Osteoblast (primary cell): ENCODE data around the gene PEX7. TPM values are rescaled to one million over a fixed set of nuclear protein-coding genes. Genes with fewer than 3 reads are reported as not detected.

Experiments
- DNase-seq: peaks from one replicate; pipeline ENCODE4 v3.0.0; 2011; ENCODE audit warnings: low spot score, mixed read lengths; ENCODE audit not compliant: insufficient read length; ENCODE audit errors: missing footprints
- H2AFZ ChIP-seq: 2 replicates; pipeline ENCODE4 v1.6.0; 2011; ENCODE audit warnings: mild to moderate bottlenecking, low read length
- H3K27ac ChIP-seq: 2 replicates; pipeline ENCODE4 v1.5.1; 2011; ENCODE audit warnings: mild to moderate bottlenecking, low read depth, low read length, moderate library complexity
- H3K27me3 ChIP-seq: 2 replicates; pipeline ENCODE4 v1.6.0; 2012; ENCODE audit warnings: mild to moderate bottlenecking, control low read depth, inconsistent platforms, low read length, moderate library complexity; ENCODE audit not compliant: insufficient read depth
- H3K36me3 ChIP-seq: 2 replicates; pipeline ENCODE4 v1.5.1; 2011; ENCODE audit warnings: mild to moderate bottlenecking, low read length, control low read depth, moderate library complexity; ENCODE audit not compliant: insufficient read depth
- H3K4me1 ChIP-seq: 2 replicates; pipeline ENCODE4 v1.5.1; 2011; ENCODE audit warnings: mild to moderate bottlenecking, low read length, control low read depth, moderate library complexity; ENCODE audit not compliant: insufficient read depth
- H3K4me2 ChIP-seq: 2 replicates; pipeline ENCODE4 v1.6.0; 2011; ENCODE audit warnings: mild to moderate bottlenecking, low read length; ENCODE audit not compliant: insufficient read depth
- H3K4me3 ChIP-seq: fragments of 200-600 bp; sonication (generic); 3 replicates; pipeline ENCODE4 v1.5.1; 2012; ENCODE audit warnings: mild to moderate bottlenecking, low read length, inconsistent platforms; ENCODE audit not compliant: insufficient read depth
- H3K79me2 ChIP-seq: 2 replicates; pipeline ENCODE4 v1.6.0; 2012; ENCODE audit warnings: mild to moderate bottlenecking, low read length, control low read depth, inconsistent platforms; ENCODE audit not compliant: insufficient read depth
- H3K9me3 ChIP-seq: 2 replicates; pipeline ENCODE4 v1.5.1; 2011; ENCODE audit warnings: low read depth, low read length, control low read depth
- H4K20me1 ChIP-seq: 2 replicates; pipeline ENCODE4 v1.6.0; 2012; ENCODE audit warnings: mild to moderate bottlenecking, low read length, control low read depth; ENCODE audit not compliant: insufficient read depth
- total RNA-seq: library from RNA; depleted of rRNA; stranded (reverse); fragments of >200 nt; gene quantifications from 2 replicates; pipeline ENCODE4 v1.2.3, GENCODE V29; 2012
- TF ChIP-seq, protein P1 (sequence below): IDR thresholded peaks from 2 replicates; pipeline ENCODE4 v1.5.1; 2011; ENCODE audit warnings: mild to moderate bottlenecking, low read depth, low read length, moderate library complexity; ENCODE audit errors: extremely low read depth

The PEX7 gene
- total RNA-seq, 1 donor, result 5.4 TPM

DNA sequence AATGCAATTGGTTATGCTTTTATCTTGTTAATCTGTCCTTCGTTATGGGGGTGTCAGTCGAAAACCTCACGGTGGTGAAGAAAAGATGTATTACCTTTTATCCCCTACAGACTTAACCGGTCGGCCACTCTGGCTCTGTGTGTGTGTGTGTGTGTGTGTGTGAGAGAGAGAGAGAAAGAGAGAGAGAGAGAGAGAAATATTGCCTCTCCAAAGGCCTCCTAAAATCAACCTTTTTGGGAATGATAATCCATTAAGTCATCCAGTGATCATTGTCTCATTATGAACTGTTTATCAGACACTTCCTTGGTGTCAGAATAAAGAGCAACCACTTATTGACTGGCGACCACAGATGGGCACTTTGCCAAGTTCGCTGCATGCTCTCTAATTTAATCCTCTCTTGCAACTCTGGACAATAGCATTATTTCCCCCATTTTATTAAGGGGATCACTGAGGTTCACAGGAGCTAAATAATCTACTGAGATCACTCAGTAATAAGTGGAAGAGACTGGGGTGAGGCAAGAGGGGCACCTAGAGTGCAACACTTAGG is 130.4 kb downstream of the PEX7 start:
- H3K36me3 ChIP-seq, result no peaks in the 10 kb centered on the region
- H3K9me3 ChIP-seq, result no peaks in the 10 kb centered on the region
- H2AFZ ChIP-seq, result no peak overlapping the region
- no peak overlapping the region for H3K4me2 ChIP-seq
- TF ChIP-seq, protein P1, sequence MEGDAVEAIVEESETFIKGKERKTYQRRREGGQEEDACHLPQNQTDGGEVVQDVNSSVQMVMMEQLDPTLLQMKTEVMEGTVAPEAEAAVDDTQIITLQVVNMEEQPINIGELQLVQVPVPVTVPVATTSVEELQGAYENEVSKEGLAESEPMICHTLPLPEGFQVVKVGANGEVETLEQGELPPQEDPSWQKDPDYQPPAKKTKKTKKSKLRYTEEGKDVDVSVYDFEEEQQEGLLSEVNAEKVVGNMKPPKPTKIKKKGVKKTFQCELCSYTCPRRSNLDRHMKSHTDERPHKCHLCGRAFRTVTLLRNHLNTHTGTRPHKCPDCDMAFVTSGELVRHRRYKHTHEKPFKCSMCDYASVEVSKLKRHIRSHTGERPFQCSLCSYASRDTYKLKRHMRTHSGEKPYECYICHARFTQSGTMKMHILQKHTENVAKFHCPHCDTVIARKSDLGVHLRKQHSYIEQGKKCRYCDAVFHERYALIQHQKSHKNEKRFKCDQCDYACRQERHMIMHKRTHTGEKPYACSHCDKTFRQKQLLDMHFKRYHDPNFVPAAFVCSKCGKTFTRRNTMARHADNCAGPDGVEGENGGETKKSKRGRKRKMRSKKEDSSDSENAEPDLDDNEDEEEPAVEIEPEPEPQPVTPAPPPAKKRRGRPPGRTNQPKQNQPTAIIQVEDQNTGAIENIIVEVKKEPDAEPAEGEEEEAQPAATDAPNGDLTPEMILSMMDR, result no peak
- no peak overlapping the region for H3K4me3 ChIP-seq
- H3K4me1 ChIP-seq, result no peaks in the 10 kb centered on the region
- DNase-seq, result peak; percentile 59
- H3K27me3 ChIP-seq, result no peaks in the 10 kb centered on the region
- no peaks in the 10 kb centered on the region for H4K20me1 ChIP-seq
- no peak overlapping the region for H3K27ac ChIP-seq
- H3K79me2 ChIP-seq, result no peaks in the 10 kb centered on the region

DNA sequence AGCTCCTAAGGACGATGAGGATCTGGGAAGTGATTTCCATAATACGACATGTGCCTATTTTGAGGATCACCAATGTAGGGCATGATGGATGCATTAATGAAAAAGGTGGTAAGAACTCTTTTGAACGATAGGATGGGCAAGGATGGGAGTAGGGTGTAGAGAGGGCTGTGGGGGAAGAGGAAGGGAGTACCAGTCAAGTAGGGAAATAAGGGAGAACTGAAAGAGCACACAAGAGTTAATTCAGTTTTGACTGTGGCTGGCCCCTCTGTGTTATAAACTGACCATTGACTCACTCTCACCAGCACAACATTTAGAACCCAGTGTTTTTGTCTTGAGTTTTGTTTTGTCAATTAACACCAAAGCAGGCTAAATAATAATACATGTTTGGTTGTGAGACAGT is 132.7 kb downstream of the PEX7 start:
- Histone ChIP-seq H3K4me2 (no peak overlapping the region), H3K4me3 (no peak overlapping the region), H3K36me3 (no peaks in the 10 kb centered on the region), H4K20me1 (no peaks in the 10 kb centered on the region), H2AFZ (no peak overlapping the region), H3K27me3 (no peaks in the 10 kb centered on the region), H3K4me1 (no peaks in the 10 kb centered on the region), H3K27ac (no peak overlapping the region), H3K79me2 (no peaks in the 10 kb centered on the region), H3K9me3 (no peaks in the 10 kb centered on the region)
- TF ChIP-seq, protein P1, result no peak
- DNase-seq, result no peak

DNA sequence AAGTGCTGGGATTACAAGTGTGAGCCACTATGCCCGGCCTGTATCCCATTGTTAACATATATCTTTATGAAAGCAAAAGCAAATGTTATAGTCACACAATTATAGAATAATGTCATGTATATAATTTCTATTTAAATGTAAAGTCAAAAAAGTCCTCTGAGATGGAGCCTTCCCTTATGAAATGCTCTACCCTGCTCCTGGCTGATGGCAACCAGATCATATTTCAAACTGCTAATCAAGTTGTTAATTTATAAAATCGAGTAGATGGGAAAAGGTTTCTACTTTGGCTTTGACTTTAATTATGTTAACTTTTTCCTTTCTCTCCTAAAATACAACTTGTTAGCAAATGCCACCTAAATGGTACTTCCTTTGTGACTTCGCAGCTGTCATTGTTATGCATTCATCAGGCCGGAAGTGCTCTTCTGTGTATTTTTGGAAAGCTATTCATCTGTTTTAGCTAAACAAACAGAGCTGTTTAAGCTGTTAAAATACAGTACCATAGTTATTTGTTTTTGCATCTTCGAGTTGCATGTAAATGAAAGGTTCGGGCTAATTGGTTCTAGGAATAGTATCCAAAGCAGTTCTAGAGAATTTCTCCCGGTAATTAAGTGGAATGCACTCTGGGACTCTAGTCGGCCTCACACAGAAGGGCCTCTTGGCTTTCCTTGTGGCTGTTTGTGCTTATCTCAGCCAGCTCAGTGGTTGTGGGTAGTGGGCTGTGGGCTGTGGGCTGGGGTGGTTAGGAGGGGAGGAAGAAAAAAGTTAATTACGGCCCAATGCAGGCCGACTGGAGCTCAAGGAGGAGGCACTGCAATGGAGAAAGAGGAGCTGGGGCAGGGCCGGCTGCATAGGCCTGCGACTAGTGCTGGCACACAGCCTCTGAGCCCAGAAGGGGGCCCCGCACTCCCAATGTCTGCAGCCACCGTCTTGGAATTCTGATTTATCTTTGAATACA is 134.5 kb downstream of the PEX7 start:
- H3K27ac ChIP-seq, result no peak overlapping the region
- H3K79me2 ChIP-seq, result no peaks in the 10 kb centered on the region
- H3K4me1 ChIP-seq, result no peaks in the 10 kb centered on the region
- no peaks in the 10 kb centered on the region for H3K27me3 ChIP-seq
- H3K9me3 ChIP-seq, result no peaks in the 10 kb centered on the region
- H2AFZ ChIP-seq, result peak overlapping the region; percentile 56
- DNase-seq, result no peak
- no peaks in the 10 kb centered on the region for H3K36me3 ChIP-seq
- no peaks in the 10 kb centered on the region for H4K20me1 ChIP-seq
- TF ChIP-seq, protein P1, result no peak
- H3K4me2 ChIP-seq, result no peak overlapping the region
- H3K4me3 ChIP-seq, result no peak overlapping the region

DNA sequence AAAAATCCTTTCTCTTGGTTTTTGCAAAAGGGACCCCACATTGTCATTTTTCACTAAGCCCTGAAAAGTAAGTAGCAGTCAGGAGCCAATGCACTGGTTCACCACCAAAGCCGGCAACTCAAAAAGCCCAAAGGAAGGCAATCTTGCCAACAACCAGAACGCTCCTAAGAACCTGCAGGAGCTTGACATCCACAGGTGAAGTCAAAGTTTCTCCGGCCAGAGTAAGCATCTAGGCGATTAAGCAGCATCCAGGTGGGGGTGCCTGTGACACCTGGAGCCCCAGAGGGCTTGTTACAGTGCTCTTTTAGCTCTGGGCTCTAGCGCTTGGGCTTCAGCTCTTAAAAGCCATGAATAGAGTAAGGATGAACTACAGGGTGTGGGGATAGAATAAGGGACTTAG is 135.8 kb downstream of the PEX7 start:
- Histone ChIP-seq H3K27me3 (no peaks in the 10 kb centered on the region), H3K27ac (no peak overlapping the region), H3K79me2 (no peaks in the 10 kb centered on the region), H3K4me3 (no peak overlapping the region), H2AFZ (no peak overlapping the region), H3K36me3 (no peaks in the 10 kb centered on the region), H3K4me1 (no peaks in the 10 kb centered on the region), H3K9me3 (no peaks in the 10 kb centered on the region), H4K20me1 (no peaks in the 10 kb centered on the region), H3K4me2 (no peak overlapping the region)
- no peak for DNase-seq
- TF ChIP-seq, protein P1, result no peak
